B cell (primary cell): ENCODE results near the gene PPP1R12B. TPM values are rescaled to one million over a fixed set of nuclear protein-coding genes. Genes with fewer than 3 reads are reported as not detected.
"Not testable (repeated sequence)": the region's sequence is repeated elsewhere in the genome, so short reads cannot be mapped to it uniquely, and the experiment has no call there.

ENCODE experiments used
- ATAC-seq: fragments of 200-7000 bp; cut with Tn5 transposase; one replicate; pipeline ENCODE4 v1.10.0; 2021; ENCODE audit warnings: low read depth, mild to moderate bottlenecking, moderate number of reproducible peaks, moderate library complexity
- CTCF ChIA-PET: fragments of 350-600 bp; sonication (Branson Sonifier 250); formaldehyde crosslinking; loops from one replicate; lab custom pipeline; 2021; ENCODE audit warnings: antibody characterized with exemption, inconsistent platforms; lab: Charles Lee
- POLR2A ChIA-PET: fragments of 350-600 bp; sonication (Branson Sonifier 250); formaldehyde crosslinking; loops from one replicate; lab custom pipeline; 2021; ENCODE audit warnings: antibody characterized with exemption; lab: Charles Lee
- DNase-seq: peaks from one replicate; pipeline ENCODE4 v3.0.0; 2013
- H2AFZ ChIP-seq: 2 replicates; pipeline ENCODE4 v1.6.1; 2012; ENCODE audit warnings: mild to moderate bottlenecking, low read depth, low read length; ENCODE audit not compliant: insufficient read depth, poor library complexity, severe bottlenecking
- H3K27ac ChIP-seq, 2 donors: 1 replicate in 1 of 2; 2 replicates in 1 of 2; pipeline ENCODE4 v1.5.1; 2012 to 2013; ENCODE audit warnings: low read length in 2 of 2, mild to moderate bottlenecking in 2 of 2, moderate library complexity in 1 of 2
- H3K27me3 ChIP-seq, 4 experiments: fragments of 200-600 bp in 1 of 4; sonication (generic) in 1 of 4; replicated peaks in 1 of 4; 1 replicate in 2 of 4; 2 replicates in 2 of 4; pipeline versions ENCODE4 v1.6.1 to v1.7.0; 2013 to 2016; ENCODE audit warnings: low read length in 3 of 4, mild to moderate bottlenecking in 2 of 4, mixed read lengths in 1 of 4, moderate library complexity in 1 of 4; ENCODE audit not compliant: insufficient read depth in 4 of 4, control insufficient read depth in 3 of 4; ENCODE audit errors: control extremely low read depth in 1 of 4
- H3K36me3 ChIP-seq, 2 experiments: replicated peaks in 1 of 2; 1 replicate in 1 of 2; 2 replicates in 1 of 2; pipeline versions ENCODE4 v1.6.1 to v1.7.1; 2013; ENCODE audit warnings: low read length in 1 of 2; ENCODE audit not compliant: insufficient read depth in 2 of 2, control insufficient read depth in 1 of 2; ENCODE audit errors: control extremely low read depth in 1 of 2, extremely low read depth in 1 of 2
- H3K4me1 ChIP-seq, 2 donors: fragments of 200-600 bp in 1 of 2; sonication (generic) in 1 of 2; 1 replicate in 1 of 2; 2 replicates in 1 of 2; pipeline versions ENCODE4 v1.5.1 to v1.6.1; 2013 to 2017; ENCODE audit warnings: low read length in 2 of 2; ENCODE audit not compliant: control insufficient read depth in 2 of 2, insufficient read depth in 2 of 2
- H3K4me2 ChIP-seq: replicated peaks from 2 replicates; pipeline ENCODE3; 2012; ENCODE audit warnings: mild to moderate bottlenecking, low read depth, low read length; ENCODE audit not compliant: poor library complexity, severe bottlenecking
- H3K4me3 ChIP-seq, 5 experiments: fragments of 200-600 bp in 1 of 5; sonication (generic) in 1 of 5; 1 replicate in 3 of 5; 2 replicates in 2 of 5; pipeline versions ENCODE4 v1.5.1 to v1.7.0; 2011 to 2016; ENCODE audit warnings: low read length in 4 of 5, mild to moderate bottlenecking in 4 of 5, low read depth in 2 of 5, control low read depth in 1 of 5, moderate library complexity in 1 of 5; ENCODE audit not compliant: insufficient read depth in 1 of 5; ENCODE audit errors: control extremely low read depth in 1 of 5, extremely low read depth in 1 of 5
- H3K79me2 ChIP-seq: fragments of 200-600 bp; sonication (generic); one replicate; pipeline ENCODE4 v1.6.0; 2016; ENCODE audit warnings: low read length; ENCODE audit not compliant: control insufficient read depth, insufficient read depth
- H3K9ac ChIP-seq: fragments of 200-600 bp; sonication (generic); 2 replicates; pipeline ENCODE4 v1.6.1; 2017; ENCODE audit warnings: mild to moderate bottlenecking, low read length, moderate library complexity
- H3K9me3 ChIP-seq, 3 donors: one replicate each; pipeline versions ENCODE4 v1.6.1 to v1.7.1; 2013; ENCODE audit warnings: low read length in 2 of 3; ENCODE audit not compliant: control insufficient read depth in 2 of 3, insufficient read depth in 1 of 3; ENCODE audit errors: control extremely low read depth in 1 of 3
- H4K20me1 ChIP-seq: 2 replicates; pipeline ENCODE4 v1.6.0; 2012; ENCODE audit warnings: mild to moderate bottlenecking, low read length; ENCODE audit not compliant: insufficient read depth, control insufficient read depth, poor library complexity, severe bottlenecking
- H3K27ac Mint-ChIP-seq: one replicate; pipeline ENCODE4 v1.8.0; 2021; ENCODE audit warnings: mixed read lengths
- H3K27me3 Mint-ChIP-seq: one replicate; pipeline ENCODE4 v1.8.0; 2021; ENCODE audit warnings: mixed read lengths
- H3K4me1 Mint-ChIP-seq: one replicate; pipeline ENCODE4 v1.8.0; 2021; ENCODE audit warnings: mixed read lengths
- H3K4me3 Mint-ChIP-seq: one replicate; pipeline ENCODE4 v1.8.0; 2021; ENCODE audit warnings: mixed read lengths
- H3K9me3 Mint-ChIP-seq: one replicate; pipeline ENCODE4 v1.8.0; 2022; ENCODE audit warnings: mixed read lengths; ENCODE audit not compliant: insufficient read depth
- WGBS: methylation state at CpG from one replicate; pipeline ENCODE4 v1.1.5; 2013; ENCODE audit warnings: missing lambda C conversion rate; ENCODE audit not compliant: insufficient coverage; 5-methylcytosine and 5-hydroxymethylcytosine counted together
- intact Hi-C: fragments of 100-400 bp; cut with micrococcal nuclease; formaldehyde crosslinking; loops from one replicate; pipeline ENCODE4 v1.10.0; 2022
- polyA plus RNA-seq: library from polyadenylated mRNA; depleted of rRNA; stranded (reverse); fragments of >200 nt; gene quantifications from 2 replicates; pipeline ENCODE4 v1.2.3, GENCODE V29; 2012
- total RNA-seq, 2 donors: library from RNA; stranded (reverse); fragments of 120-200 nt in 1 of 2; gene quantifications; 1 replicate in 1 of 2; 2 replicates in 1 of 2; pipeline versions ENCODE4 v1.2.3 to v1.2.4, GENCODE V29; 2013 to 2022

PPP1R12B gene
- total and polyA plus RNA-seq, 2 donors (not counting 1 experiment from before 2014, with no cell fraction given): 7.1 to 49.6 TPM

DNA sequence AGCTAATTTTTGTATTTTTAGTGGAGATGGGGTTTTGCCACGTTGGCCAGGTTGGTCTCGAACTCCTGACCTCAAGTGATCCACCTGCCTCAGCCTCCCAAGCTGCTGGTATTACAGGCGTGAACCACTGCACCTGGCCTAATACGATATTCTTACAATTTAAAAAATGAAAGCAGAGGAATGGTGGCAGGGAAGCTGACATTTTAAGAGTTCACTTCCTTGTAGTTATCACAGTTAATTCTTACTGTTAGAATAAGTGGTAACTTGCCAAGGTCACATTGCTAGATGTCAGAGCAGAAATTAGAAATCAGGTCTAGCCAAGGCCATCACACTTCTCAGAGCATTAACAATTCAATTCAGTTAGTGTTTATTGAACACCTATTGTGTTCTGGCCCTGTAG is 207.5 kb downstream of the PPP1R12B start:
- H3K27ac ChIP-seq, ATAC-seq, POLR2A ChIA-PET, H3K4me2 ChIP-seq, H3K4me3 Mint-ChIP-seq, H2AFZ ChIP-seq, H3K27me3 Mint-ChIP-seq, H3K36me3 ChIP-seq, H3K79me2 ChIP-seq, H3K9ac ChIP-seq, H3K27ac Mint-ChIP-seq, intact Hi-C loops, H3K27me3 ChIP-seq, H3K9me3 ChIP-seq, H3K4me3 ChIP-seq, H3K9me3 Mint-ChIP-seq, H4K20me1 ChIP-seq, DNase-seq: not testable (repeated sequence)
- peaks cover 8 to 14% of the 10 kb centered on the region in 2 donors for H3K4me1 ChIP-seq
- WGBS: no CpG with 5 or more reads among the region's 4 CpGs
- H3K4me1 Mint-ChIP-seq: peaks cover 17% of the 10 kb centered on the region
- CTCF ChIA-PET: interaction anchor here (0.7 to 1.2 kb wide), 2 partner anchors 8 to 12 kb away, joined by 3 read pairs; no protein-coding TSS in a partner anchor

DNA sequence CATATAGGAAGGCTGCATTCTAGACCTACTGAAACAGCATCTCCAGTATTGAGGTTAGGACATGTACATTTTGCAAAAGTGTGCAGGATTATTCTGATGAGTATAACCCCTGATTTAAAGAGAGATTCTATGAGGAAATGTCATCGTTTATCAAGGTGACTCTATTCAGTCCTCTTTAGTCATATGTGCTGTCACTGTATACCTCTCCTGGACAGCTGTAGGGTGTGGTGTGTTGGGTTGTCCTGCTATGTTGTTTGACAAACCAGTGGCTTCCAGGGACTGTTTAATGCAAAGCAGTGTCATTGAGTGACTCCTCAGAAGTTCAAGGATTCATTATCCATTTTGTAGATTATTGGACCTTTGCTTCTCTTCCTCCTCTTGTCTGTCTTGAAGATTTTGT is 209.2 kb downstream of the PPP1R12B start:
- DNase-seq, H3K27me3 ChIP-seq, H3K9me3 Mint-ChIP-seq, POLR2A ChIA-PET, H3K27me3 Mint-ChIP-seq, H3K9ac ChIP-seq, ATAC-seq, H3K4me3 Mint-ChIP-seq, H4K20me1 ChIP-seq, H3K79me2 ChIP-seq, H3K36me3 ChIP-seq, H3K27ac ChIP-seq, CTCF ChIA-PET, H3K4me2 ChIP-seq, intact Hi-C loops, H3K27ac Mint-ChIP-seq, H3K9me3 ChIP-seq, H2AFZ ChIP-seq, H3K4me3 ChIP-seq: not testable (repeated sequence)
- peaks cover 17% of the 10 kb centered on the region for H3K4me1 Mint-ChIP-seq
- H3K4me1 ChIP-seq: peaks cover 8 to 13% of the 10 kb centered on the region in 2 donors
- WGBS: no CpG with 5 or more reads among the region's 1 CpG
